SH-SY5Y (cell line): ENCODE data around the gene TCF12.

Experiments
- GATA2 ChIP-seq: IDR thresholded peaks from 2 replicates; pipeline ENCODE4 v1.6.1; 2011; ENCODE audit warnings: mild to moderate bottlenecking, low read depth, low read length
- GATA3 ChIP-seq: IDR thresholded peaks from 2 replicates; pipeline ENCODE4 v1.6.1; 2011; ENCODE audit warnings: low read depth, mild to moderate bottlenecking, low read length, moderate library complexity

DNA sequence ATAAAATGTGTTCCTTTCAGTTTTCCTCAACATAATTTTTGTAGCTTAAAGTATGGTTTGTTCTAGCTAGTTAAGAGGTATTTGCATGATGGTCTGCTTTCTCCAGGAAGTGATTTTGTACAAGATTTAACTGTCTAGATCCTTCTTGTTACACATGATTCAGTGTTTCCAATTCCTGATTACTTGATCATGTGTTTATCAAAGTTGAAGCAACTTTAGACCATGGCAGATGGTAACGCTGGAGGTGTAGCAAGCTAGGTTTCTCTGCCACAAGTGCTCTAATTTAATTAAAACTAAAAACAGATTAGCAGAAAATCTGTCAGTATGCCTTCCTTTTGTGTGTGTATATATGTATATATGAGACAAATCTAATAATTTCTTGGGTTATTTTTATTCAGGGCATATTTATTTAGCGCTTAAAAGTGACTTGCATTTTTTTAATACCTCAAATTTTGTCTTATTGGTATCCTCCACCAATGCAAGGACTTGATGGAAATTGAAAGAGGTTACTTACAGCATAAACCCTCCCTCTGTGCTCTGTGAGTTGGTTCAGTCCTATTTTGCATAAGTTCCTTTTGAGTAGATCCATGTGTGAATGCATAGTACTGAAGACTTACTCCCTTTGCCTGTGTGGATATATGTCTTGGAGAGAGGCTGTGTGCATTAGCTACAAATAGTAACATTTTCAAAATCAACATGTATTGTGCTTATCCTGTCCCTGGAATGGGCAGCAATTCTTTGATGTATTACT is 300.6 kb downstream of the TCF12 start:
- no peak for TF ChIP-seq GATA2
- no peak for TF ChIP-seq GATA3
